ENCODE results near the gene PQBP1.

The PQBP1 gene

GRCh38 chrX:48902135-48902534 is 4.4 kb downstream of the PQBP1 start:
- TF ChIP-seq CTCF (IDR thresholded peaks at IDR 0.05; ENCODE audit: low read depth, low read length) = no peak
- H3K4me3 ChIP-seq (replicated peaks in 1 of 2; ENCODE audit: low read depth in 2 of 2, low read length in 2 of 2) = no peak overlapping the region
- DNase-seq (ENCODE audit: low read depth in 2 of 2) = no peak

- no peak overlapping the region for H3K4me3 ChIP-seq (replicated peaks in 1 of 2; ENCODE audit: low read depth in 2 of 2, low read length in 2 of 2)
- DNase-seq (ENCODE audit: low read depth in 2 of 2) = no peak
- TF ChIP-seq CTCF (IDR thresholded peaks at IDR 0.05; ENCODE audit: low read depth, low read length) = no peak
Measured at GRCh38 chrX:48902776-48903175, 5.0 kb downstream of the PQBP1 start.

GRCh38 chrX:48903290-48903689 is 5.6 kb downstream of the PQBP1 start:
- TF ChIP-seq CTCF (IDR thresholded peaks at IDR 0.05; ENCODE audit: low read depth, low read length) = no peak
- H3K4me3 ChIP-seq (replicated peaks in 1 of 2; ENCODE audit: low read depth in 2 of 2, low read length in 2 of 2) = no peak overlapping the region
- DNase-seq (ENCODE audit: low read depth in 2 of 2) = no peak

GRCh38 chrX:48904180-48904579 is 6.5 kb downstream of the PQBP1 start:
- no peak for DNase-seq (ENCODE audit: low read depth in 2 of 2)
- H3K4me3 ChIP-seq (replicated peaks in 1 of 2; ENCODE audit: low read depth in 2 of 2, low read length in 2 of 2) = no peak overlapping the region
- TF ChIP-seq CTCF (IDR thresholded peaks at IDR 0.05; ENCODE audit: low read depth, low read length) = no peak

- H3K4me3 ChIP-seq (replicated peaks in 1 of 2; ENCODE audit: low read depth in 2 of 2, low read length in 2 of 2) = no peak overlapping the region
- TF ChIP-seq CTCF (IDR thresholded peaks at IDR 0.05; ENCODE audit: low read depth, low read length) = no peak
- no peak for DNase-seq (ENCODE audit: low read depth in 2 of 2)
Measured at GRCh38 chrX:48904626-48905025, 6.9 kb downstream of the PQBP1 start.

GRCh38 chrX:48905090-48905790 is 7.5 kb downstream of the PQBP1 start:
- H3K4me3 ChIP-seq (replicated peaks in 1 of 2; ENCODE audit: low read depth in 2 of 2, low read length in 2 of 2) = no peak overlapping the region
- TF ChIP-seq CTCF (IDR thresholded peaks at IDR 0.05; ENCODE audit: low read depth, low read length) = no peak
- no peak for DNase-seq (ENCODE audit: low read depth in 2 of 2)

- no peak for TF ChIP-seq CTCF (IDR thresholded peaks at IDR 0.05; ENCODE audit: low read depth, low read length)
- H3K4me3 ChIP-seq (replicated peaks in 1 of 2; ENCODE audit: low read depth in 2 of 2, low read length in 2 of 2) = no peak overlapping the region
- no peak for DNase-seq (ENCODE audit: low read depth in 2 of 2)
Measured at GRCh38 chrX:48908600-48908999, 10.9 kb downstream of the PQBP1 start.
